DMS79 treated with DMSO at 0.1 percent for 48 hours (cell line): Measurements from ENCODE around the gene MEIKIN.

ENCODE experiments used
- DNase-seq: peaks from one replicate; lab custom pipeline; 2025; lab: John Stamatoyannopoulos, UW

Gene MEIKIN

GRCh38 chr5:131769336-131769735 is 176.1 kb downstream of the MEIKIN start:
- DNase-seq = no peak

- DNase-seq = no peak
These were observed 177.6 kb downstream of the MEIKIN start for GRCh38 chr5:131767891-131768290.

DNA sequence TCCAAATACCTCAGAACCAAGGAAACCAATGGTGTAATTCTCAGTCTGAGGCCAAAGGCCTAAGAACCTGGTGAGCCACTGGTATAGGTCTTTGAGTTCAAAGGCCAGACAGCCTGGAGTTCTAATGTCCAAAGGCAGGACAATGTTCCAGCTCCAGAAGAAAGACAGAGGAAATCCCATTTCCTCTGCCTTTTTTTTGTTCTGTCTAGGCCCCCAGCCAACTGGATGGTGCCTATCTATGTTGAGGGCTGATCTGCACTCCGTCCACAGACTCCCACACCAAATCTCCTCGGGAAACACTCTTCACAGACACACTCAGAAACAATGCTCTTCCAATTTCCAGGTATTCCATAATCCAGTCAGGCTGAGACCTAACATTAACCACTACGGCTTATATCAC is 178.8 kb downstream of the MEIKIN start:
- no peak for DNase-seq

- DNase-seq = no peak
These were observed 180.2 kb downstream of the MEIKIN start for GRCh38 chr5:131765261-131765660.

GRCh38 chr5:131763968-131764367 is 181.5 kb downstream of the MEIKIN start:
- no peak for DNase-seq

GRCh38 chr5:131760793-131761192 is 184.7 kb downstream of the MEIKIN start:
- DNase-seq = no peak

DNA sequence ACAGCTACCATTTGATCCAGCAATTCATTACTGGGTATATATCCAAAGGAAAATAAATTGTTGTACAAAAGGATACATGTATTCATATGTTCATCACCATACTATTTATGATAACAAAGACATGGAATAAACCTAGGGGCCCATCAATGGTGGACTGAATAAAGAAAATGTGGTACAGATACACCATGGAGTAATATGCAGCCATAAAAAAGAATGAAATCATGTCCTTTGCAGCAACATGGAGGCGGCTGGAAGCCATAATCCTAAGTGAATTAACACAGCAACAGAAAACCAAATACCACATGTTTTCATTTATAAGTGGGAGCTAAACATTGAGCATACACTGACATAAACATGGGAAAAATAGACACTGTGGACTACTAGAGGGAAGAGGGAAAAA is 185.8 kb downstream of the MEIKIN start:
- DNase-seq = no peak

GRCh38 chr5:131758520-131758900 is 187.0 kb downstream of the MEIKIN start:
- no peak for DNase-seq

DNA sequence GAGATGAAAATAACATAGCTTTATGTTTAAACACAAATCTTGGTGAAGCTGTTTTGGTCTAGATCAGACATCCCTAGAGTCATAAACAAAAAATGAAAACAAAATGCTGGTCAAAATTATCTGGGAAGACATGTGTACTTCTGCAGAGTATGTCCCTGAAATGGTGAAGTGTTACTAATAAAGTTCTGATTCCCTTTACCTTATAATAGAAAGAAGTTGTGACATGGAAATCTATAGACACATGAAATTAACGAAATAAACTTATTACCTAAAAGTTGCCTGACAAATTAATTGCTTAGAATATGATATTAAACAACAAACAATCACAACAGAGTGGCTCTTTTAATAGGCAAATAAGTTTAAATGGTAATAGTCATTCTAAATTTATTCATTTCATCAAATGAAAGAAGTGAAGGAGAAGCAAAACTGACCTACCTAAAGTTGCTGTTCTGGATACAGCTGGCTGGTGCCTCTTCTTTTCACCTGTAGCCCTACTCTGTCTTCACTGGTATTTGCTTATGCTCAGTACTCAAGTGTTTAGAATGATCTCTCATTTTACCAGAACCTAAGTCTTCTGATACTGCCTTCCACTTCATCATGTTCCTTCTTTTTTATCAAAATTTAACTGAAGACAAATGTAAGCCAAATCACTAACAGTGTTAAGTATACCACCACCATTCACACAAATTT is 187.5 kb downstream of the MEIKIN start:
- DNase-seq = no peak
